ENCODE measurements around the gene KCTD17. TPM values are rescaled to one million over a fixed set of nuclear protein-coding genes. Genes with fewer than 3 reads are reported as not detected.

KCTD17 gene
- total RNA-seq, 1 experiment from 2014 or later, result 12.5 TPM

GRCh38 chr22:37100589-37101127 is 49.1 kb downstream of the KCTD17 start:
- DNase-seq, result no peak
- peaks cover 10% of the 10 kb centered on the region for H3K27me3 ChIP-seq

GRCh38 chr22:37101311-37102066 is 49.9 kb downstream of the KCTD17 start:
- DNase-seq, result no peak
- Histone ChIP-seq H3K27me3 (peaks cover 10% of the 10 kb centered on the region), H3K4me3 (no peak overlapping the region), H3K4me1 (no peaks in the 10 kb centered on the region), H3K36me3 (no peaks in the 10 kb centered on the region), H3K27ac (no peak overlapping the region), H3K9me3 (replicated peaks) (no peaks in the 10 kb centered on the region)

More at GRCh38 chr22:37100589-37101127, 49.1 kb downstream of the KCTD17 start:
- H3K27ac ChIP-seq, result no peak overlapping the region
- no peaks in the 10 kb centered on the region for H3K4me1 ChIP-seq
- no peak overlapping the region for H3K4me3 ChIP-seq
- H3K36me3 ChIP-seq, result no peaks in the 10 kb centered on the region
- no peaks in the 10 kb centered on the region for H3K9me3 ChIP-seq (replicated peaks)

GRCh38 chr22:37103151-37103550 is 51.6 kb downstream of the KCTD17 start:
- Histone ChIP-seq H3K36me3 (no peaks in the 10 kb centered on the region), H3K4me3 (no peak overlapping the region), H3K27me3 (peaks cover 10% of the 10 kb centered on the region), H3K9me3 (replicated peaks) (no peaks in the 10 kb centered on the region), H3K27ac (no peak overlapping the region), H3K4me1 (no peaks in the 10 kb centered on the region)
- no peak for DNase-seq

- Histone ChIP-seq H3K4me1 (no peaks in the 10 kb centered on the region), H3K4me3 (no peak overlapping the region), H3K27ac (no peak overlapping the region), H3K9me3 (replicated peaks) (no peaks in the 10 kb centered on the region), H3K27me3 (peaks cover 10% of the 10 kb centered on the region), H3K36me3 (no peaks in the 10 kb centered on the region)
- no peak for DNase-seq
These were observed 52.3 kb downstream of the KCTD17 start for GRCh38 chr22:37103656-37104452.

GRCh38 chr22:37105154-37105553 is 53.6 kb downstream of the KCTD17 start:
- H3K4me3 ChIP-seq, result no peak overlapping the region
- H3K36me3 ChIP-seq, result no peaks in the 10 kb centered on the region
- H3K4me1 ChIP-seq, result no peaks in the 10 kb centered on the region
- H3K27me3 ChIP-seq, result peaks cover 10% of the 10 kb centered on the region
- H3K27ac ChIP-seq, result no peak overlapping the region
- no peak for DNase-seq
- no peaks in the 10 kb centered on the region for H3K9me3 ChIP-seq (replicated peaks)

- DNase-seq, result no peak
- Histone ChIP-seq H3K27ac (no peak overlapping the region), H3K4me1 (no peaks in the 10 kb centered on the region), H3K4me3 (no peak overlapping the region), H3K36me3 (no peaks in the 10 kb centered on the region), H3K9me3 (replicated peaks) (no peaks in the 10 kb centered on the region), H3K27me3 (peaks cover 10% of the 10 kb centered on the region)
These were observed 54.4 kb downstream of the KCTD17 start for GRCh38 chr22:37105990-37106389.

- no peaks in the 10 kb centered on the region for H3K9me3 ChIP-seq (replicated peaks)
- no peak for DNase-seq
- no peak overlapping the region for H3K27ac ChIP-seq
- H3K27me3 ChIP-seq, result peaks cover 7% of the 10 kb centered on the region
- no peaks in the 10 kb centered on the region for H3K36me3 ChIP-seq
- H3K4me3 ChIP-seq, result no peak overlapping the region
- H3K4me1 ChIP-seq, result no peaks in the 10 kb centered on the region
These were observed 56.5 kb downstream of the KCTD17 start for GRCh38 chr22:37107816-37108621.

GRCh38 chr22:37109242-37109917 is 57.8 kb downstream of the KCTD17 start, which contains the start of gene TMPRSS6:
TMPRSS6 (minus strand) TSS chr22:37109713; CDS start chr22:37103417, 6,296 bp downstream.
- H3K36me3 ChIP-seq, result no peaks in the 10 kb centered on the region
- no peak for DNase-seq
- peaks cover 3% of the 10 kb centered on the region; the same call in 1 of the 2 replicates for H3K27me3 ChIP-seq
- no peak within 1 kb of the TSS for H3K27ac ChIP-seq
- no peaks in the 10 kb centered on the region for H3K9me3 ChIP-seq (replicated peaks)
- no peaks in the 10 kb centered on the region for H3K4me1 ChIP-seq
- no peak within 1 kb of the TSS for H3K4me3 ChIP-seq

- Histone ChIP-seq H3K4me1 (no peaks in the 10 kb centered on the region), H3K27ac (no peak overlapping the region), H3K36me3 (no peaks in the 10 kb centered on the region), H3K9me3 (replicated peaks) (no peaks in the 10 kb centered on the region), H3K27me3 (no peaks in the 10 kb centered on the region), H3K4me3 (no peak overlapping the region)
- DNase-seq, result no peak
These were observed 59.7 kb downstream of the KCTD17 start for GRCh38 chr22:37111156-37111717.

GRCh38 chr22:37112084-37112728 is 60.7 kb downstream of the KCTD17 start:
- H3K4me1 ChIP-seq, result no peaks in the 10 kb centered on the region
- H3K9me3 ChIP-seq (replicated peaks), result no peaks in the 10 kb centered on the region
- H3K4me3 ChIP-seq, result no peak overlapping the region
- DNase-seq, result no peak
- H3K27me3 ChIP-seq, result no peaks in the 10 kb centered on the region
- no peaks in the 10 kb centered on the region for H3K36me3 ChIP-seq
- no peak overlapping the region for H3K27ac ChIP-seq

Other genes starting within 250 kb of the KCTD17 start
- gene PVALB, start 234.7 kb upstream of the KCTD17 start, total RNA-seq (2014; rRNA removed; shearing (Covaris generic)), result 0.45 TPM in 1 of 2 replicates, not detected in the other
- gene NCF4, start 190.7 kb upstream of the KCTD17 start, total RNA-seq (2014; rRNA removed; shearing (Covaris generic)), result not detected in 2 replicates
- gene CSF2RB, start 138.1 kb upstream of the KCTD17 start, total RNA-seq (2014; rRNA removed; shearing (Covaris generic)), result not detected in 2 replicates
- gene TST, start 32.3 kb upstream of the KCTD17 start, total RNA-seq (2014; rRNA removed; shearing (Covaris generic)), result 5.4 and 5.7 TPM in 2 replicates
- gene MPST, start 32.0 kb upstream of the KCTD17 start, total RNA-seq (2014; rRNA removed; shearing (Covaris generic)), result 58.7 and 59.8 TPM in 2 replicates
- gene TMPRSS6, start 58.0 kb downstream of the KCTD17 start, total RNA-seq (2014; rRNA removed; shearing (Covaris generic)), result not detected in 2 replicates
- 0.13 and 0.26 TPM in 2 replicates for gene IL2RB, start 98.2 kb downstream of the KCTD17 start, total RNA-seq (2014; rRNA removed; shearing (Covaris generic))
- gene C1QTNF6, start 136.5 kb downstream of the KCTD17 start, total RNA-seq (2014; rRNA removed; shearing (Covaris generic)), result 0.08 TPM in 1 of 2 replicates, not detected in the other
- not detected in 2 replicates for gene SSTR3, start 160.7 kb downstream of the KCTD17 start, total RNA-seq (2014; rRNA removed; shearing (Covaris generic))
- gene RAC2, start 192.5 kb downstream of the KCTD17 start, total RNA-seq (2014; rRNA removed; shearing (Covaris generic)), result not detected in 2 replicates
- gene CYTH4, start 230.8 kb downstream of the KCTD17 start, total RNA-seq (2014; rRNA removed; shearing (Covaris generic)), result not detected in 2 replicates